HTERT RPE-1 (cell line): ENCODE results near the gene CMTM2.

Source experiments
- in situ Hi-C: fragments of 300-500 bp; cut with MboI; formaldehyde crosslinking; loops from 4 replicates; pipeline ENCODE4 v1.14.3; 2020; ENCODE audit warnings: low sequenced_read_pairs

The CMTM2 gene, protein sequence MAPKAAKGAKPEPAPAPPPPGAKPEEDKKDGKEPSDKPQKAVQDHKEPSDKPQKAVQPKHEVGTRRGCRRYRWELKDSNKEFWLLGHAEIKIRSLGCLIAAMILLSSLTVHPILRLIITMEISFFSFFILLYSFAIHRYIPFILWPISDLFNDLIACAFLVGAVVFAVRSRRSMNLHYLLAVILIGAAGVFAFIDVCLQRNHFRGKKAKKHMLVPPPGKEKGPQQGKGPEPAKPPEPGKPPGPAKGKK

DNA sequence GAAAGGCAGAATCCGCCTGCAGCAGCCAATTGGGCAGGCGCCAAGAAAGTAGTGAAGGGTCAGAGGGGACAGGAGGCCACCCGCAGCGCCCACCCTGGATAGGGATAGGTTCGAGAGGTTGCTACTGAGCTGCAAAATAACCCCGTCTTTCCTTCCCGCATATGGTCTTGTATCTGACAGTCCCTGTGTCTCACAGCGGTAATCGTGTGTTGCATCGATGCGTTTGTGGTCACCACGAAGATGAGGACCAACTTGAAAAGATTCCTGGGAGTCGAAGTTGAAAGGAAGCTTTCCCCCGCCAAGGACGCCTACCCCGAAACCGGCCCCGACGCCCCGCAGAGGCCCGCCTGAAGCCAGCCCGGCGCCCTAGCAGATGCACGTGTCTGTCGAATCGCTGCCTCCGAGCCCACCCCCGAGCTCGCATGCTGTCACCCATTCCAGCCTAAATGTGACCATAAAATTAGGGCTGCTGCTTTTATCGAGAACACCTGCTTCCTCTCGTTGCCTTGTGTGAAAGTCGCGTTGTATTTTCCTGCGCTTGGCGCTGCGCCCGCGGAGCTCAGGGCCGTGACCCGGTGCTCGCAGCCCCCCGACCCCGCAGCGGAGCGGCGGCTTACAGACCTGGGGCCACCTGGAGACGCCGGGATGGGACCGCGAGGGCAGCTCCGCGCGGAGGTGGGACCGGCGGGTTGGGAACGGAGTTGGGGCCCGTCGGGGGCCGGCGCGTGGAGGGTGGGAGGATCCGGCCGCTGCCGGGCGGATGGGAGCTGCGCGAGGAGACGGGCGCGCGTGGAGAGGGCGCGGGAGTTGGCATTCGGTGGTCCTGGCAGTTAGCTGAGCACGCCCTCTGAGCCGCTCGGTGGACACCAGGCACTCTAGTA is at the start of gene CMTM2:
CMTM2 (plus strand) TSS at position 813 of the 881 bp plus-strand sequence. CDS start 145 bp downstream, outside the sequence.
- in situ Hi-C loops, result no loop called here

DNA sequence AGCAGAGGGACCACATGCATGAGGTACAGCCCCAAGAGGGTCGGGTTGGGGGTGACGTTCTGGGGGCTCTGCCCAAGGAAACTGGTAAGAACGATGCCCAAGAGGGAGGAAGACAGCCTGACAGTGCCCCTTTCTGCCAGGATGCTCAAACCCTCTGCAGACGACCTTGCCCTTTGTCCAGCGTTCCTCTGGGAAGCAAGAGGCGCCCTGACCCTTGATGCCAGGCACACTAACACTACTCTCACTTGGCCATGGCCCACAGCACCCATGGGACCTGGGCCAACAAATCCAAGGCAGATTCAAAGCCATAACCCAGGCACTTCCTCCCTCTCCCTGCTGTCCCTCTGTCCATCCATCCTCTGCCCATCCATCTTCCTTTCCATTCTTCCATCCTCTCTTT is 49.8 kb upstream of the CMTM2 start:
- in situ Hi-C loops, result no loop called here

DNA sequence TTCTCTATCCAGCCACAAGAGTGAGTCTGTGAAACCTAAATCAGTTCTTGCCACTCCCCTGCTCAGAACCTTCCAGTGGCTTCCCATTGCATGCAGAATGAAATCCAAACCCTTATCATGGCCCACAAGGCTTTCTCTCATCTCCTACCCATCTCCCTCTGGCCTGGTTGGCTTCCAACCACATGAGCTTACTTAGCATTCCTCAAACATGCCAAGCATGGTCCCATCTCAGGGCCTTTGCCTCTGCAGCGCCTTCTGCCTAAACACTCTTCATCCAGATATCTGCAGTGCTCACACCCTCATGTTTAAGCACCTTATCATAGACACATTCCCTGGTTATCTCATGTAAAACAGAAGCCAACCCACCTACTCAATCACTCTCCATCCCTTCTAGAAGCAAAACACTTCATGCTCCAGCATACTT is 44.9 kb upstream of the CMTM2 start:
- in situ Hi-C loops, result no loop called here

DNA sequence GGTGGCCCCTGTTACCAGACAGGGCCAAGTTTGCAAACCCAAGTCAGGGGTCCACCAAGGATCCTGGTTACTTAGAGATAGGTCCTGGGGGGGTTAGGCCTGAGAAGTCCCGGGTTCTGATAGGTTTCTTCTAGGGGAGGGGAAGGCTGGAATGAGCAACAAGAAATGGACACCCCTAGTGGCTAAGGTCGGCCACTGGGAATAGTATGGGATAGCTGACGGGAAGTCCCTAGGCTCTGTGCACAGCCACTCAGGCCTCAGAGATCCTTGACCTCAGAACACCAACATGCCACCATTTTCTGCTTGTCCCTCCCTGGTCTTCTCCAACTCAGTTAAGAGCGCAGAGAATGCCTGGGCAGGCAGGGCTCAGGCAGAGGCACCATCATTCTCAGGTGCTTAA is 42.7 kb upstream of the CMTM2 start:
- in situ Hi-C loops, result no loop called here

DNA sequence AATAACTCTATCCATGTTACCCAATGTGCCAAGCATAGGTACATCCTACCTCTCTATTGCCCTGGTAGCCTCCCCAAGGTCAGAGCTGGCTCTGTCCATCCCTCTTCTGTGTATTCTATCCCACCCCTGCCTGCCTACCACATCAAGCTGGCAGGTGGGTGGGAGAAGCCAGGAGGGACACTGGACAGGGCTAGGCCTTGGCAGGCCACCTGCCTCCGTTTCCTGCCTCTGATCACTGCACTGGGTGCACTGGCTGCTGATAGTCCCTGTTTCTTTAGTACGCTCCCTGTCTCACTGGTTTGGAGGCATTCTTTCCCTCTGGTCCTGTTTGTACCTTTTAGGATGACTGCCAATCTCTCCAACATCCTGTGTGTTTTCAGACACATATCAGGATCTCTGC is 42.0 kb upstream of the CMTM2 start:
- in situ Hi-C loops, result no loop called here

DNA sequence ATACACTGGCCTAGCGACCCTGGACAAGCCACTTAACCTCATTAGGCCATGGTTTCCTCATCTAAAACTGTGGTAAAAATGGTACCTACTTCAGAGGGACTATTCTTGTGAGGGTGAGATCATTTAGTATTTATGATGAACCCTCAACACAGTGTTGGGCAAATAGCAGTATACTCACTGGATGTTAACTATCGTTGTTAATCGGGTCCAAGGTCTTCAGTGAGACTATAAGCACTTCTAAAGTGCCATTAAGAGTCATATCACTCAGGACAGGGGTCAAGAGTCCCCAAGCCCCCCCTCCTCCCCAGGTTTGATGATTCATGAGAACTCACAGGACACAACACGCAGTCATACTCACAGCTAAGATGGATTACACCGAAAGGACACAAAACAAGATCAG is 40.4 kb upstream of the CMTM2 start:
- in situ Hi-C loops, result no loop called here

DNA sequence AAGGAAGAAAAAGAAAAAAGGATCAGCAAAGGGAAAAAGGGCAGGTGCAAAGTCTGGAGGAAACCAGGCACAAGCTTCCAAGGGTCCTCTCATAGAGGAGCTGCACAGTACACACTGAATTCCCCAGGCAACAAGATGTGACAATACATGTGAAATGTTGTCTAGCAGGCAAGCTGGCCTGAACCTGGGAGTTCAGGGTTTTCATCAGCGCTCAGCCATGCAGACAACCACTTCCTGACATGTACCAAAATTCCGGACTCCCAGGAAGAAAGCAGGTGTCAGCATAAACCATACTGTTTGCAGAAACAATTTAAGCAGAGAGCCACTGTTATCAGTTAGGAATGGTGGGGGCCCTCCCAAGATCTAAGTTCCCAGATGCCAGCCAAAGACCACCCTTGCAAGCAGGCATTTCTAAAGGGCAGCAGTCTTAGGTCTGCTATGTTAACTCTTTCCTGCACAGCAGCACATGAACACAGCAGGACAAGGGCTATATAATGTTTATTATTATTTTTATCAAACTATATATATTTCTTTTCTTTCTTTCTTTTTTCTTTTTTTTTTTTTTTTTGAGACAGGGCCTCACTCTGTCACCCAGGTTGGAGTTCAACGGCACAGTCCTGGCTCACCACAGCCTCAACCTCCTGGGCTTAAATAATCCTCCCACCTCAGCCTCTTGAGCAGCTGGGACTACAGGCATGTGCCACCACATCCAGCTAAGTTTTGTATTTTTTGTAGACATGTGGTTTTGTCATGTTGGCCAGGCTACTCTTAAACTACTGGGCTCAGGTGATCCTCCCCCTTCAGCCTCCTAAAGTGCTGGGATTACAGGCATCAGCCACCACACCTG is 39.4 kb upstream of the CMTM2 start:
- in situ Hi-C loops, result no loop called here

DNA sequence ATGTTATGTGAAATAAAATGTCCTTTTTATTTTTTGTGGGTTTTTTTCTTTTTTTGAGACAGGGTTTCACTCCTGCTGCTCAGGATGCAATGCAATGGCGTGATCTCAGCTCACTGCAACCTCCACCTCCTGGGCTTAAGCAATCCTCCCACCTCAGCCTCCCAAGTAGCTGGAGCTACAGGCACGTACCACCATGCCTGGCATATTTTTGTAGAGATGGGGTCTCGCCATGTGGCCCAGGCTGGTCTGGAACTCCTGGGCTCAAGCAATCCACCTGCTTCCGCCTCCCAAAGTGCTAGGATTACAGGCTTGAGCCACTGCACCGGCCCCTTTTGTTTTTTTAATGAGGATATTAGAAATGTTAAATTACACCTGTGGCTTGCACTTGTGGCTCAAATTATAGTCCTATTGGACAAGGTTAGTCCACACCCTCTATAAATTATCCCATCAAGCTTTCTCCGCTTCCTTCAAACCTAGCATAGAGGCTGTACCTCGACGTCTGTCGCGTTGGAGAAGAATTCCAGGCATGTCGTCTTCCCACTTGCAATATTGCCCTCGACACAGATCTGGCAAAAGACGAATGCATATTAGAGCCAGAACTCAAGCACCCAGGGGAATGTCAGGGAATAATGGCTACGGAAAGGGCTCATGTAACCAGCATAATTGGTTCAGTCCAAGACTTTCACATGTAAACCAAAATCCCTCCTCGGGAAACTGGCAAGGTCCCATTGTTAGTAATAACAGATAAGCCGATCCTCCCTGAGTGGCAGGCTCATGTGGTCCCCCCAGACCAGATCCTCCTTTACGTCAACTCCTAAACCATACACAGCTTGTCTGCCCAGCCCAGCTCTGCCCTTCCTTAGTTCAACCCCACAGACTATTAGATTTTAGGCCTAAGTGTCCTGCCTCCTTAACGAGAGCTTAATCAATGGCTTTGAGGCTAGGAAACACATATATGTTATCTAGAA is 37.6 kb upstream of the CMTM2 start:
- in situ Hi-C loops, result no loop called here

DNA sequence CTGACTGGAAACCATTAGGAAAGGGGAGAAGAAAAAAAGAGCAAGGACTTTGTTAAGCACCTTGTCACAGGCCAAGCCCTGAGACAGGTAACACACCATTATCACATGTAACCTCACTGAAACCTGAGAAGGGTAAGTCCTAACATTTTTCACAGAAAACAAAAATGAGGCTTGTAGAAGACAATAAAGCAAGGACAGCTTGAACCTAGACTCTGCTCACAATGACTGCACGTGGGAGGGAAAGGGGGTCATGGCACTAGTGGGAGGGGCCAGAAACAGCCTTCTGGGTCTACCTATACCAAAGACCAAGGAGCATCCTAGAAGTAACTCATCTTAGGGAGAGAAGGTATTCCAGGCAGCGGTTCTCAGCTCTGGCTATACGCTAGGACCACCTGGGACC is 36.9 kb upstream of the CMTM2 start:
- in situ Hi-C loops, result no loop called here

DNA sequence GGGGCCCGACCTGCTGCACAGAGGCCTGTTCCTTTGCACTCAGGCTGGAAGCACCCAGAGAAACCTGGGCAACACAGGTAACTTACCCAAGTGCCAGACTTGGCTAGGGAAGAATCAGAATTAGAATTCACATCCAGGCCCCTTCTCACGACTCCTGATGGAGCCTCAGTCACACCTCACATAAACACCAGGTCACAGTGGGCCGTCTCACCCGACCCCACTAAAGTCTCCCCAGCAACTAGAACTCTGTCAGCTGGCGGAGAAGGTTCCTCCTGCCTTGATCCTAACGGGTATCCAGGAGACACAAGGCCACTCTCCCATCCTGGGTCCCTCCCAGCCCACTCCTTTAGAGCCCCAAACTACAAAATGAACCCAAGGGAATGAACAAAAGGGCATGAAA is 35.7 kb upstream of the CMTM2 start:
- in situ Hi-C loops, result no loop called here

DNA sequence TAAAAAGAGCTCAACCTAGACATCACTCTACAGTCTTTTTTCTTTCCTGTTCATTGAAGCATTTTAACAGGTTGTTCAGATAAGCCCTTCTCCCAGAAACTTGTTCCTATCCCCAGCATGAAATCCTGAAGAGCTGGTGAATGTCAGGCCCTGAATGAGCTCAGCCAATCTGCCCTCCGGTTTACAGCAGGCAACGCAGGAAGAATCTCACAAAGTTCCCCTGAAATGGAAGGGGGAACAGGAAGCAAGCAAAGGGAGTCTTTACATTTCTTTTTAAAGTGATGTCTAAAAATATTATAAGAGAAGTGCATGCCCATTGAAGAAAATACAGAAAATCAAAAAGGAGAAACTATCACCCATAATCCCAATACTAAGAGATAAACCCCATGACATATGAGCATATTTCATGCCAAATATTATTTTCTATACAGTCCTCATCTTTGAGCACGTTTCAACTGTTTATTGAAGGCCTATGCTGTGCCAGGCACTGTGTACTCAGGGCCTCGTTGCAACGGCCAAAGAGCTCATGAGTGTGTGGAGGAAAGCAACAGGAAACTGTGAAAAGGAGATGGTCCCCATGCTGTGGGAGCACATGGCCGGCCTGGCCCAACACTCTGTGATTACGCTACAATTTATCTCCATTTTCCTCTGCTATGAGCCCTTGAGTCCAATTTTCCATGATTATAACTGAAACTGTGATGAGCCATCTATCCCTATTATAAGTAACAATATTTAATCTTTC is 35.1 kb upstream of the CMTM2 start:
- in situ Hi-C loops, result no loop called here

DNA sequence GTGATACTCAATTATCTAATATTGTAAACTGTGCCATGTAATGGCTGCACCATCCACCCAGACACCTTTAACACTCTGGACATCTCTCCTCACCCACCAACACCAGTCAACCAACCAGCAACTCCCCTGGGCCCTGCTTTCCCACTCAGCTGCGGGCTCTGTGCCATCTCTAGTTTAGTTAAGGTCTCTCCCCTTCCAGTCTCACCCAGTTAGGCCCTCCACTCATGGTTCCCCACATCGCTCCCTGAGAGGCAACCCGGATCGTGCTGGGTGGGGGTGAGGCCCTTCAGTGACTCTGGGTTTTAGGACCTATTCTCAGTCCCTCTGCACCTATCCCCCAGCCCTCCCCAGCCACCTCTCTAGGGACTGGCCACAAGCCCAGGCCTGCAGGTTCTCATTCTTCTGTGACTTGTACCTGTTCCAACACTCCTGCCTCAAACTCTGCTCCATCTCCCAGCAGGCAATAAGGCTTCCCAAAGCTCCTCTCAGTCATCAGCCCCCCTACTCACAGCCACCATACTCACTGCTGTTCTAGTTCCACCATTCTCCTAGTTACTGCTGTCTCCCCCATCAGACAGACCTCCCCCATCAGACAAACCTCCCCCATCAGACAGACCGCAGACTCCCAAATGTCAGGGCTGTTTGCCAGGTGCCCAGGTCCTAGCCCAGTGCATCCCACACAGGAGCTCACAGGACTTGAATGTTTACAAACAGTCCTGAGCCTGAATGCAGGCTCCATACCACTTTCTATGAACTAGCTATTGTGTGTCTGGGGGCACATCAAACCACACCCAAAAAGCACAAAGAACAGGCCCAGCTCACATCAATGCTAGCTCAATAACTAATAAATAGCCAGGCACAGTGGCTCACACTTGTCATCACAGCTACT is 31.9 kb upstream of the CMTM2 start:
- in situ Hi-C loops, result no loop called here

DNA sequence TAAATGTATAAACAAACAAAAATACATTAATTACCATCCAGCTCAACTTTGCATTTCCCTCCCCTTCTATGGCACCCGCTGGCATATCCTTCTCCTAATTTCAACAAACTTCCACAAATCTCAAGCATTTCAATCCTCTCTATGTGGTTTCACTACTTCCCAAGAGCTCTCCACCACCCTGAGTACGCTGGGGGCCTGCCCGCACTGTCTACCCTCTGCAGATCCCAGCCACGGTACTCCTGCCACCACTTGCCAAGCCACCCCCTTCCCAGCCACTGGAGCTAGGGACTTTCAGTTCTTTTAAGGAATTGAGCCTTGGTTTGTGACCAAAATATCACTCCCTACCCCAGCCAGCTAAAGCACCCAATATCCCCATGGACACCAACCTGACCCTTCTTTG is 31.2 kb upstream of the CMTM2 start:
- in situ Hi-C loops, result no loop called here

DNA sequence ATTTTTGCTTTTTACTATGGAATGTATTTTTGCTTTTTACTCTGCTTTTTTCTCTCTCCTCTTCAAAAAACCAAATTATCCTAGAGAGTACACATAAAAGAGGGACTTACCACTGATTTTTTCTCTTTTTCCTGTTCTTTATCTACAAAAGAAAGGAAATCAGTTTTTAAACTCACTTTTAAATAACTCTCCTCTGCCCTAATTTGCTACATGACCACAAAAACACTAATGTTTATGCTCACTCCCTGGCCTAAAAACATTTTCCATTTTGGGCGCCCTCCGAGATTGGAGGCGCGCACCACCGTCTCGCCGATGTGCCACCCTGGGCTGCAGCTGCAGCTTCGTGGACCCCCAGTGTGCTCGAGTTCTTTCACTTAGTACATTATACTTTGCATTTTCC is 30.4 kb upstream of the CMTM2 start:
- in situ Hi-C loops, result no loop called here

DNA sequence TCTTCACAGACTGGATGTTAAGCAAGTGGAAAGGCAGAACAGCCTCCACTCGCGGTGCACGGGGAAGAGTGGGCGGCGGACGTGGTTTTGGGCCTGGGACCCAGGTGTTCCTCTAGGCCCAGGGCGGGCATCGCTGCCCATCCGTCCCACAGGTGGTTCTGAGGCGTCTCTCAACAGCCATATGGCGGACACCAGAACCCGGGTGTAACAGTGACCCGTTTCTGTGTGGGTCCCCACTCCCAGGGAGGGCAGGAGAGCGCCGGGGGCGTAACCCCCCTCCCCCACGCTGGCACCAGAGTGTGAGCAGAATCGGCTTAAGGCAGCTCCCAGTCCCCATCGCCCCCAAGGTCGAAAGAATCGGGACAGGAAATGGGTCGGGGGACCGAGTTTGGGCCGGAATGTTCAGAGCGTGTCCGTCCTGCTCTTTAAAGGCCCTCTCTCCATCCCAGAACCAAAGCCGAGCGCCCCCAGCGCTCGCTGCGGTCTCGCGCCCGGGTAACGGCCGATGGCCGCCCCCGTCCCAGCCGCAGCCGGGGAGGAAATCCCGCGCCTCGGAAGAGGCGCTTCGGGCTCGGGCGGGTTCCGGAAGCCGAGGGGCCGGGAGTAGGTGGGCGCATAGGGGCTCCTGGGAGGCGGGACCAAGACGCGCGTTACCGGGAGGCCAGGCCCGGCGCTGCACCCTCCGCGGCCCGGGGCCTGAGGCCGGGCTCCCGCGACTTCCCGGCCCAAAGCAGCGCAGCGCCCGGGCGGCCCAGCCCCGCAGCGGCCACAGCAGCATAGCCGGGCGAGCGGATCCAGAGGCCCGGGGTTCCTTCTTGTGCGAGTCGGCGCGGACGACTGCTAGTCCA is 29.8 kb upstream of the CMTM2 start, which contains the start of gene TK2:
TK2 (minus strand) TSS at position 839 of the 848 bp plus-strand sequence; CDS start at position 778, 61 bp downstream.
- in situ Hi-C loops, result no loop called here

DNA sequence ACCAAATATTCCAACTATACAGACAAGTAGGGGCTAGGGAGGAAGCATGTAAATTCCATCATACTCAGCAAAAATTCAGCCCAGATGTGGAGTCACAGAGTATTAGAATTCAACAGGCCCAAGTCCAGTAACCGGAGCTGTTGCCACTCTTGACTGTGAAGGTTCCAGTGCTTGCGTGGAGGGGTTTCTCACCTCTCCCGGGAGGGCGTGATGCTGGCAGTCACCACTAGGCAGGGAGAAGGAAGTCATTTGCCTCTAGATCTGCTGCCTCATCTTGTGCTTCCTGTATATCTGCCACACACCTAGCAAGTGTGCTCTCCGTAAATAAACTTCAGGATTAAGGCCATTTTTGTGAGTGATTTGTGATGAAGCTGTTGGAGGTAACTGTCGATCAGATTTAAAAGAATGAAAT is 27.9 kb upstream of the CMTM2 start:
- in situ Hi-C loops, result no loop called here

DNA sequence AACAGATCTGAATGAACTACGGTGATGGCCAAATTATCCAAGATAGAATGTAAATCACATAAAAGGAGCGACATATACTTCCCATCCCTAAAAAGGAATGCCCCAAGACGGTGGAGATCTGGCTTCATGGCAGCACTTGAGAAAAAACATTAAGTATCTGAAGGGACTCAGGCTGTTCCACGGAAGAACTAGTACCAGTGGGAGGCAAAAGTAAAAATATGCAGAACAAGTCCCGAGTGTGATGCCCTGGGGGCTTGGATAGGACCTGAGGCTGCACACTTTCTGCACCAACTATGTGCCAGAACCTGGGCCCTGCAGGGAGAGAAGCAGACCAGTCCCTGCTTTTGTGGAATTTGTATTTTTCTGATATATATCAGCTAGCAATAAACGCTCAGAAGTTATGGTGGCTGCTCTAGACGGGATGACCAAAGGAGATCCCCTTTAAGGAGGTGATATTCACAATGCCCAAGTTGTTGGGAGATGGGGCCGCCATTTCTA is 27.4 kb upstream of the CMTM2 start:
- in situ Hi-C loops, result no loop called here
